Transverse colon (tissue), 4 donors: Measurements from ENCODE around the gene RGS7. TPM values are rescaled to one million over a fixed set of nuclear protein-coding genes. Genes with fewer than 3 reads are reported as not detected.

Experiments used
- DNase-seq: peaks from one replicate; pipeline ENCODE4 v3.0.0-alpha.2; 2019
- H3K27ac ChIP-seq, 4 donors: fragments of 200-600 bp; sonication (generic); 2 replicates each; pipeline ENCODE4 v1.5.1; 2016 to 2018; ENCODE audit warnings: inconsistent platforms in 4 of 4
- H3K27me3 ChIP-seq: fragments of 200-600 bp; sonication (generic); 2 replicates; pipeline ENCODE4 v1.5.1; 2017; ENCODE audit warnings: inconsistent platforms
- H3K36me3 ChIP-seq, 4 donors: fragments of 200-600 bp; sonication (generic); 2 replicates each; pipeline ENCODE4 v1.5.1; 2017 to 2019; ENCODE audit warnings: inconsistent platforms in 4 of 4
- H3K4me1 ChIP-seq, 4 donors: fragments of 200-600 bp; sonication (generic); 2 replicates each; pipeline ENCODE4 v1.5.1; 2017 to 2020; ENCODE audit warnings: inconsistent platforms in 4 of 4
- H3K4me3 ChIP-seq, 4 donors: fragments of 200-600 bp; sonication (generic); 1 replicate in 1 of 4; 2 replicates in 3 of 4; pipeline versions ENCODE4 v1.5.1 to v1.6.1; 2017 to 2019; ENCODE audit warnings: inconsistent platforms in 4 of 4
- H3K9me3 ChIP-seq, 2 donors: fragments of 200-600 bp; sonication (generic); 2 replicates each; pipeline ENCODE4 v1.5.1; 2017 to 2019; ENCODE audit warnings: inconsistent platforms in 2 of 2
- CTCF ChIP-seq, 5 experiments: fragments of 200-600 bp in 3 of 5; fragments of 450-650 bp in 2 of 5; sonication (generic) in 3 of 5; IDR thresholded peaks; 1 replicate in 2 of 5; 2 replicates in 3 of 5; pipeline ENCODE4 v1.5.1; 2016 to 2017; ENCODE audit warnings: antibody characterized with exemption in 5 of 5, inconsistent platforms in 3 of 5, mild to moderate bottlenecking in 2 of 5, moderate library complexity in 1 of 5
- EP300 ChIP-seq: sonication (generic); formaldehyde crosslinking; IDR thresholded peaks from one replicate; pipeline ENCODE4 v1.6.1; 2017; ENCODE audit warnings: antibody characterized with exemption, low read depth
- POLR2A ChIP-seq: fragments of 450-650 bp; IDR thresholded peaks from one replicate; pipeline ENCODE4 v1.6.1; 2016; ENCODE audit warnings: antibody characterized with exemption, mild to moderate bottlenecking, moderate library complexity
- POLR2AphosphoS5 ChIP-seq, 3 donors: sonication (generic); formaldehyde crosslinking; IDR thresholded peaks; one replicate each; pipeline ENCODE4 v1.6.1; 2016; ENCODE audit warnings: antibody characterized with exemption in 3 of 3
- WGBS, 2 donors: methylation state at CpG; one replicate each; pipeline ENCODE4 v1.1.5; 2018; ENCODE audit warnings: low coverage in 1 of 2; 5-methylcytosine and 5-hydroxymethylcytosine counted together
- in situ Hi-C, 4 donors: fragments of 200-750 bp; cut with MboI; loops; one replicate each; pipeline versions ENCODE4 v1.15.0 to v1.15.1; 2017; ENCODE audit warnings: low sequenced_read_pairs in 3 of 4, low pct_ligation_motif_present in 1 of 4, low pct_unique_long_range_greater_than_20kb in 1 of 4
- intact Hi-C: fragments of 100-400 bp; cut with DNase I; formaldehyde crosslinking; loops from one replicate; pipeline ENCODE4 v1.15.1; 2023; ENCODE audit warnings: low total_unique reads
- total RNA-seq, 4 donors: library from RNA; depleted of rRNA; stranded (reverse); fragments of >200 nt; gene quantifications; one replicate each; pipeline ENCODE4 v1.1.0, GENCODE V29; 2016

The RGS7 gene
- total RNA-seq, 4 donors from 2014 or later, result 1.5 to 2.0 TPM; not detected in 2

- TF ChIP-seq EP300 (no peak), CTCF (IDR thresholded peaks at IDR 0.05) (no peak), POLR2A (no peak), POLR2AphosphoS5 (IDR thresholded peaks at IDR 0.05) (no peak)
- Histone ChIP-seq H3K4me1 (no peaks in the 10 kb centered on the region), H3K9me3 (no peaks in the 10 kb centered on the region), H3K36me3 (no peaks in the 10 kb centered on the region), H3K27me3 (no peaks in the 10 kb centered on the region), H3K27ac (no peak overlapping the region), H3K4me3 (no peak overlapping the region)
- DNase-seq, result no peak
- intact Hi-C loops (no loop called here), in situ Hi-C loops (loop anchor here in 2 of 4 donors (25.0 kb wide), 1 partner anchor 518 kb away; no protein-coding TSS in a partner anchor)
- WGBS, 2 donors, result 74 to 85% methylated on average over 5 of the region's 5 CpGs
These were observed 388.1 kb downstream of the RGS7 start for GRCh38 chr1:240968864-240969263.

GRCh38 chr1:240967070-240967724 is 389.8 kb downstream of the RGS7 start:
- Histone ChIP-seq H3K36me3 (no peaks in the 10 kb centered on the region), H3K4me3 (no peak overlapping the region), H3K27ac (no peak overlapping the region), H3K4me1 (no peaks in the 10 kb centered on the region), H3K9me3 (no peaks in the 10 kb centered on the region), H3K27me3 (no peaks in the 10 kb centered on the region)
- TF ChIP-seq POLR2A (no peak), POLR2AphosphoS5 (IDR thresholded peaks at IDR 0.05) (no peak), CTCF (IDR thresholded peaks at IDR 0.05) (peak in 4 of 5 experiments; percentile 28 to 53 (median 41)), EP300 (no peak)
- no peak for DNase-seq
- 63 to 79% methylated on average over 6 to 10 of the region's 10 CpGs for WGBS, 2 donors
- intact Hi-C loops, result no loop called here
- in situ Hi-C loops, result loop anchor here in 2 of 4 donors (25.0 kb wide), 1 partner anchor 520 kb away; no protein-coding TSS in a partner anchor

GRCh38 chr1:240965581-240966091 is 391.4 kb downstream of the RGS7 start:
- WGBS, 2 donors, result 50 to 53% methylated on average over 8 to 10 of the region's 10 CpGs

GRCh38 chr1:240962086-240962485 is 394.9 kb downstream of the RGS7 start:
- no peaks in the 10 kb centered on the region for H3K9me3 ChIP-seq
- no peak overlapping the region for H3K4me3 ChIP-seq
- no peaks in the 10 kb centered on the region for H3K36me3 ChIP-seq
- TF ChIP-seq POLR2A, result no peak
- no peak for TF ChIP-seq CTCF (IDR thresholded peaks at IDR 0.05)
- no peak for TF ChIP-seq EP300
- TF ChIP-seq POLR2AphosphoS5 (IDR thresholded peaks at IDR 0.05), result no peak
- H3K27me3 ChIP-seq, result no peaks in the 10 kb centered on the region
- 78 to 85% methylated on average over 4 of the region's 4 CpGs for WGBS, 2 donors
- no peak for DNase-seq
- H3K4me1 ChIP-seq, result no peaks in the 10 kb centered on the region
- in situ Hi-C loops (loop anchor here in 2 of 4 donors (25.0 kb wide), 1 partner anchor 525 kb away; no protein-coding TSS in a partner anchor), intact Hi-C loops (no loop called here)
- no peak overlapping the region for H3K27ac ChIP-seq

More at GRCh38 chr1:240965581-240966091, 391.4 kb downstream of the RGS7 start:
- in situ Hi-C loops (loop anchor here in 2 of 4 donors (25.0 kb wide), 1 partner anchor 522 kb away; no protein-coding TSS in a partner anchor), intact Hi-C loops (no loop called here)
- Histone ChIP-seq H3K36me3 (no peaks in the 10 kb centered on the region), H3K4me3 (no peak overlapping the region), H3K9me3 (no peaks in the 10 kb centered on the region), H3K27me3 (no peaks in the 10 kb centered on the region), H3K27ac (no peak overlapping the region), H3K4me1 (no peaks in the 10 kb centered on the region)
- no peak for DNase-seq
- TF ChIP-seq EP300 (no peak), POLR2AphosphoS5 (IDR thresholded peaks at IDR 0.05) (no peak)
